ENCODE results near the gene KCNC3. TPM values are rescaled to one million over a fixed set of nuclear protein-coding genes. Genes with fewer than 3 reads are reported as not detected.
A peak's percentile ranks its signal among the peaks of the same experiment; 100 is the strongest.

The KCNC3 gene
- total and polyA plus RNA-seq, 2 experiments from 2014 or later: 0.40 to 1.6 TPM

DNA sequence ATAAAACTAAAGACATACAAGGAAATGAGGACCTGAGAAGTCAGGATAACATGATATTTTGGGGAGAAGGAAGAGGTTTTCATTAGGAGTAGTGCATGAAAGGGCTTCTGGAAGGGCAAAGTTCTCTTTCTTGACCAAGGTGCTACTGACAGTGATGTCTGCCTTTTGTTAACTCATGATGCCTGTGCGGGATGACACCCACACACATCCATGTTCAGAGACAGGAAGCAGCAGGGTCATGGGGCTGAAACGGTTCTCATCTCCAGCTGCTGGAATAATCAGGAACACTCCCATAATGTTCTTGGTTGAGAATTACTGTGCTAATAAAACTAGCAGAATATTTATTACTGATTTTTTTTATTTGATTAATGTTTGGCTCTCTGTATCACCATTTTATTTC lies 29.1 kb downstream of the KCNC3 start:
- no peaks in the 10 kb centered on the region for H3K27me3 ChIP-seq
- peak overlapping the region; percentile 15 for H3K27ac ChIP-seq
- H4K20me1 ChIP-seq (ENCODE audit: insufficient read depth, poor library complexity, severe bottlenecking): no peaks in the 10 kb centered on the region
- 66% methylated on average over 2 of the region's 2 CpGs for WGBS (ENCODE audit: low lambda C conversion rate, missing lambda C conversion rate)
- no peak for DNase-seq (ENCODE audit: low spot score)
- H3K4me2 ChIP-seq: no peak overlapping the region
- no peak overlapping the region for H3K4me3 ChIP-seq
- H3K4me1 ChIP-seq (ENCODE audit: insufficient read depth): no peaks in the 10 kb centered on the region
- H3K36me3 ChIP-seq (replicated peaks; ENCODE audit: insufficient read depth, low read depth): no peaks in the 10 kb centered on the region
- H2AFZ ChIP-seq: no peak overlapping the region
- no peaks in the 10 kb centered on the region for H3K9me2 ChIP-seq (replicated peaks; ENCODE audit: insufficient read depth)
- H3K79me2 ChIP-seq: no peaks in the 10 kb centered on the region
- no peaks in the 10 kb centered on the region for H3K9me3 ChIP-seq (ENCODE audit: low read depth)
- TF ChIP-seq, protein P1, sequence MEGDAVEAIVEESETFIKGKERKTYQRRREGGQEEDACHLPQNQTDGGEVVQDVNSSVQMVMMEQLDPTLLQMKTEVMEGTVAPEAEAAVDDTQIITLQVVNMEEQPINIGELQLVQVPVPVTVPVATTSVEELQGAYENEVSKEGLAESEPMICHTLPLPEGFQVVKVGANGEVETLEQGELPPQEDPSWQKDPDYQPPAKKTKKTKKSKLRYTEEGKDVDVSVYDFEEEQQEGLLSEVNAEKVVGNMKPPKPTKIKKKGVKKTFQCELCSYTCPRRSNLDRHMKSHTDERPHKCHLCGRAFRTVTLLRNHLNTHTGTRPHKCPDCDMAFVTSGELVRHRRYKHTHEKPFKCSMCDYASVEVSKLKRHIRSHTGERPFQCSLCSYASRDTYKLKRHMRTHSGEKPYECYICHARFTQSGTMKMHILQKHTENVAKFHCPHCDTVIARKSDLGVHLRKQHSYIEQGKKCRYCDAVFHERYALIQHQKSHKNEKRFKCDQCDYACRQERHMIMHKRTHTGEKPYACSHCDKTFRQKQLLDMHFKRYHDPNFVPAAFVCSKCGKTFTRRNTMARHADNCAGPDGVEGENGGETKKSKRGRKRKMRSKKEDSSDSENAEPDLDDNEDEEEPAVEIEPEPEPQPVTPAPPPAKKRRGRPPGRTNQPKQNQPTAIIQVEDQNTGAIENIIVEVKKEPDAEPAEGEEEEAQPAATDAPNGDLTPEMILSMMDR (IDR thresholded peaks at IDR 0.05; ENCODE audit: poor library complexity): no peak
- TF ChIP-seq EZH2 (IDR thresholded peaks at IDR 0.05; ENCODE audit: borderline replicate concordance) (no peak), EZH2phosphoT487 (IDR thresholded peaks at IDR 0.05; ENCODE audit: low read depth, severe bottlenecking, unreplicated experiment) (no peak)

DNA sequence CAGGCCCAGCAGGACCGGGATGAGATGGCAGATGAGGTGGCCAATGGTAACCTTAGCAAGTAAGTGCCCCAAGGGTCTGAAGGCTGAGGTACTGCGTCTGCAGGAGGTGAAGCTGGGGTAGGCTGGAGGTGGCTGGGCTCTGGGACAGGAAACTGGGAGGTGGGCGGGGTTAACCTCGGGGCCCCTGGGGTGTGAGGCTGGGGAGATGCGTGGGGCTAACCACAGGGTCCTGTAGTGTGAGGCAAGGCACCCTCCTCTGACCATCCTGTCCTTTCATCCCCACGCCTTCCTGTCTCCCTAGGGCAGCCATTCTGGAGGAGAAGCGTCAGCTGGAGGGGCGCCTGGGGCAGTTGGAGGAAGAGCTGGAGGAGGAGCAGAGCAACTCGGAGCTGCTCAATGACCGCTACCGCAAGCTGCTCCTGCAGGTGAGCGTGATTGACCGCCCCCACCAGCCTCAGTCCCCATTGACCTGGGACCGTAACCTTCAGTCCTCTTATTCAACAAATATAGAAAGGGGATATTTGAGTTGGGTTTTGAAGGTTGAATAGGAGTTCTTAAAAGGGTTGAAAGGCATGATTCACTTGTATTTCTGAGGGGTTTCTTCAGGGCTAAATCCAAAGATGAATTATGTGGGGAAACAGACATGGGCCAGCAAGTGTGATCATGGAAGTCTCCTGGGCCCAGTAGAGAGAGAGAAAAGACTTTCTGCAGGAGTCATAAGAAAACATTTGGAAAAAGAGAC lies 35.7 kb downstream of the KCNC3 start:
- no peak overlapping the region for H2AFZ ChIP-seq
- H3K36me3 ChIP-seq (replicated peaks; ENCODE audit: insufficient read depth, low read depth): no peaks in the 10 kb centered on the region
- H3K4me3 ChIP-seq: no peak overlapping the region
- no peak overlapping the region for H3K4me2 ChIP-seq
- no peaks in the 10 kb centered on the region for H3K9me3 ChIP-seq (ENCODE audit: low read depth)
- H3K79me2 ChIP-seq: no peaks in the 10 kb centered on the region
- no peaks in the 10 kb centered on the region for H3K27me3 ChIP-seq
- no peaks in the 10 kb centered on the region for H3K9me2 ChIP-seq (replicated peaks; ENCODE audit: insufficient read depth)
- H4K20me1 ChIP-seq (ENCODE audit: insufficient read depth, poor library complexity, severe bottlenecking): no peaks in the 10 kb centered on the region
- no peak overlapping the region for H3K27ac ChIP-seq
- DNase-seq (ENCODE audit: low spot score): no peak
- TF ChIP-seq, protein P1 (IDR thresholded peaks at IDR 0.05; ENCODE audit: poor library complexity): no peak
- no peak for TF ChIP-seq EZH2phosphoT487 (IDR thresholded peaks at IDR 0.05; ENCODE audit: low read depth, severe bottlenecking, unreplicated experiment)
- TF ChIP-seq EZH2 (IDR thresholded peaks at IDR 0.05; ENCODE audit: borderline replicate concordance): no peak
- H3K4me1 ChIP-seq (ENCODE audit: insufficient read depth): no peaks in the 10 kb centered on the region
- 76% methylated on average over 11 of the region's 14 CpGs for WGBS (ENCODE audit: low lambda C conversion rate, missing lambda C conversion rate)

DNA sequence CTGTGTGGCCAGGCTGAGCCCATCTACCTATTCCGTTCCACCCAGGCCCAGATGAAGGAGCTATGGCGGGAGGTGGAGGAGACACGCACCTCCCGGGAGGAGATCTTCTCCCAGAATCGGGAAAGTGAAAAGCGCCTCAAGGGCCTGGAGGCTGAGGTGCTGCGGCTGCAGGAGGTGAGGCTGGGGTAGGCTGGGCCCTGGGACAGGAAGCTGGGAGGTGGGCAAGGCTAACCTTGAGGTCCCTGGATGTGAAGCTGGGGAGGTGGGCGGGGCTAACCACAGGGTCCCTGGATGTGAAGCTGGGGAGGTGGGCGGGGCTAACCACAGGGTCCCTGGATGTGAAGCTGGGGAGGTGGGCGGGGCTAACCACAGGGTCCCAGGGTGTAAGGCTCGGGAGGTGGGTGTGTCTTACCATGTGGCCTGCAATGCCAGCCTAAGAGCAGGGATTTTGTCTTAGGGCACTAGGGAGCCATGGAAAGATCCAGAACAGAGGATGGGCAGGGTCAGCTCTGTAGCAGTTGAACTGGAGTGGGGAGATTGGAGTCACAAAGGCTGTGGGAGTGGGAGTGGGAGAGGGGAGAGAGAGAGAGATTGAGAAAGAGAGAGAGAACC lies 36.9 kb downstream of the KCNC3 start:
- Histone ChIP-seq H3K27ac (no peak overlapping the region), H3K79me2 (no peaks in the 10 kb centered on the region), H4K20me1 (ENCODE audit: insufficient read depth, poor library complexity, severe bottlenecking) (no peaks in the 10 kb centered on the region), H3K9me2 (replicated peaks; ENCODE audit: insufficient read depth) (no peaks in the 10 kb centered on the region), H3K4me3 (no peak overlapping the region), H3K4me2 (no peak overlapping the region), H3K9me3 (ENCODE audit: low read depth) (no peaks in the 10 kb centered on the region), H3K27me3 (no peaks in the 10 kb centered on the region), H3K36me3 (replicated peaks; ENCODE audit: insufficient read depth, low read depth) (no peaks in the 10 kb centered on the region), H3K4me1 (ENCODE audit: insufficient read depth) (no peaks in the 10 kb centered on the region), H2AFZ (no peak overlapping the region)
- TF ChIP-seq EZH2phosphoT487 (IDR thresholded peaks at IDR 0.05; ENCODE audit: low read depth, severe bottlenecking, unreplicated experiment): no peak
- TF ChIP-seq, protein P1 (IDR thresholded peaks at IDR 0.05; ENCODE audit: poor library complexity): no peak
- no peak for TF ChIP-seq EZH2 (IDR thresholded peaks at IDR 0.05; ENCODE audit: borderline replicate concordance)
- 77% methylated on average over 9 of the region's 11 CpGs for WGBS (ENCODE audit: low lambda C conversion rate, missing lambda C conversion rate)
- no peak for DNase-seq (ENCODE audit: low spot score)
